ENCODE results near the gene BCAS1. TPM values are rescaled to one million over a fixed set of nuclear protein-coding genes. Genes with fewer than 3 reads are reported as not detected.

Gene BCAS1
- total RNA-seq, 1 experiment from 2014 or later = 0.17 TPM

DNA sequence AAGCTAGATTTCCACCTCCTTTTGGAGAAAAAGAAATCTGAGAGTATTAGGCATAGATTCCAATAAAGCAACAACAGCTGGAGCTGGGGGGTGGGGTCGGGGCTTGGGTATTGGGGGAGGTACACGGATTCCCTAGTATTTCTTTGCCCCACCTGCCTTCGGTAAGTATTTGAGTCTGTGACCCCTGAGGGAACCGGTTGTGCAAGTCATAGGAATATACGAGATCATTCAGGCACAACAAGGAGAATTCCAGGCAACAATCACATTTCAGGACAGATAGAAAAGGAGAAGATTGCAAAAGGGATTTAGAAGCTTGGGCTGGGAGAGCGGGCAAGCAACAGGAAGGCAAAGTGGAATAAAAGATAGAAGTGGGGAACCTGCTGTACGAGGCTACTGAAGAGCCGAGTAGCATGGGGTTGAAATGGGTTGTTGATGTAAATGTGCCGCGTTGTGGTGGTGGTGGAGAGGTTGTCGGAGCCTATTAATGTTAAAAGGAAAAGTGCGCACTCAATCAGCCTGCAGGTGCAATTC is 148.9 kb downstream of the BCAS1 start:
- Histone ChIP-seq H3K4me1 (ENCODE audit: control insufficient read depth in 1 of 2, insufficient read depth in 2 of 2, low read length in 2 of 2) (peaks cover 0 to 14% of the 10 kb centered on the region in 2 experiments; a peak in 1 of 4 replicates), H3K79me2 (ENCODE audit: insufficient read depth, low read length) (no peaks in the 10 kb centered on the region), H4K20me1 (ENCODE audit: insufficient read depth) (no peaks in the 10 kb centered on the region), H3K9me2 (ENCODE audit: insufficient read depth) (no peaks in the 10 kb centered on the region), H3K4me2 (ENCODE audit: low read length) (no peak overlapping the region), H3K36me3 (ENCODE audit: control insufficient read depth in 1 of 2, insufficient read depth in 2 of 2, low read length in 2 of 2) (no peaks in the 10 kb centered on the region), H3K27ac (ENCODE audit: low read depth, low read length) (no peak overlapping the region), H3K4me3 (replicated peaks in 1 of 2; ENCODE audit: low read depth in 1 of 2, low read length in 2 of 2) (no peak overlapping the region), H3K27me3 (ENCODE audit: insufficient read depth, low read length) (no peaks in the 10 kb centered on the region), H3K9ac (ENCODE audit: low read length) (no peak overlapping the region), H2AFZ (ENCODE audit: low read depth, low read length, poor library complexity, severe bottlenecking) (no peak overlapping the region), H3K9me3 (ENCODE audit: control insufficient read depth in 1 of 2, insufficient read depth in 1 of 2, low read depth in 1 of 2, low read length in 2 of 2) (no peaks in the 10 kb centered on the region)
- intact Hi-C loops (cut with micrococcal nuclease) = no loop called here
- ChIA-PET RAD21 (ENCODE audit: low non-redundant PET in 1 of 2, low total read pairs in 2 of 2, uncharacterized antibody in 2 of 2, unreplicated experiment in 2 of 2) (no interaction called here), POLR2A (no interaction called here), CTCF (no interaction called here)
- ATAC-seq = no peak
- BruUV-seq (replicated peaks) = no TSS peak
- TF ChIP-seq EZH2 (IDR thresholded peaks at IDR 0.05) = no peak
- DNase-seq (ENCODE audit: low read depth, low spot score) = no peak

DNA sequence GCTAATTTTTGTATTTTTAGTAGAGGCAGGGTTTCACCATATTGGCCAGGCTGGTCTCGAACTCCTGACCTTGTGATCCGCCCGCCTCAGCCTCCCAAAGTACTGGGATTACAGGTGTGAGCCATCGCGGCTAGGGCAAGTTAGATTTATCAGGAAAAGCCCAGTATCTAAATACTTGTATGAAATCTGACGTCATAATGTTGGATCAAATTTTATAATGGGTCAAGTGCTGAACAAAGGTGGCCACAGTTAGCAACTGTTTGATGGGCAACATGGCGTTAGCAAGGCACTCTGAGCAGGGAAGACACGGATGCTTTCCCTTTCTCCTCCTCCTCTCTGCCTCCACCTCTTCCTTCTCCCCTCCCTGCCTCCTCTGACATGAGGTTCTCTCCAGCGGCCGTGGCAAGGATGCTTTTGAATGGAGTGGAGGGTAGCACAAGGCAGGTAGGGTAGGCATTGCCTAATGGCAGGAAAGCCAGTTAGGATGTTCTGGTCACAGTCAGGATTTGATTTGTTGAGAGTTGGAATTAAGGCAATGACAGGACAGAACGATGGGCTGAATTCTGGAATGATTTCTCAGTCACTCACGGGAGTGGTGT is 149.6 kb downstream of the BCAS1 start:
- CTCF ChIA-PET = no interaction called here
- intact Hi-C loops (cut with micrococcal nuclease) = no loop called here

More for the DNA sequence above, 149.6 kb downstream of the BCAS1 start:
- Histone ChIP-seq H3K79me2 (ENCODE audit: insufficient read depth, low read length) (no peaks in the 10 kb centered on the region), H3K9me2 (ENCODE audit: insufficient read depth) (no peaks in the 10 kb centered on the region), H3K4me3 (replicated peaks in 1 of 2; ENCODE audit: low read depth in 1 of 2, low read length in 2 of 2) (no peak overlapping the region), H2AFZ (ENCODE audit: low read depth, low read length, poor library complexity, severe bottlenecking) (no peak overlapping the region), H3K9me3 (ENCODE audit: control insufficient read depth in 1 of 2, insufficient read depth in 1 of 2, low read depth in 1 of 2, low read length in 2 of 2) (no peaks in the 10 kb centered on the region), H3K27me3 (ENCODE audit: insufficient read depth, low read length) (no peaks in the 10 kb centered on the region), H4K20me1 (ENCODE audit: insufficient read depth) (no peaks in the 10 kb centered on the region), H3K36me3 (ENCODE audit: control insufficient read depth in 1 of 2, insufficient read depth in 2 of 2, low read length in 2 of 2) (no peaks in the 10 kb centered on the region), H3K9ac (ENCODE audit: low read length) (no peak overlapping the region), H3K4me2 (ENCODE audit: low read length) (no peak overlapping the region), H3K4me1 (ENCODE audit: control insufficient read depth in 1 of 2, insufficient read depth in 2 of 2, low read length in 2 of 2) (peaks cover 3 to 13% of the 10 kb centered on the region in 2 experiments; a peak in 3 of 4 replicates), H3K27ac (ENCODE audit: low read depth, low read length) (no peak overlapping the region)
- DNase-seq (ENCODE audit: low read depth, low spot score) = no peak
- no peak for ATAC-seq
- no TSS peak for BruUV-seq (replicated peaks)
- RAD21 ChIA-PET (ENCODE audit: low non-redundant PET in 1 of 2, low total read pairs in 2 of 2, uncharacterized antibody in 2 of 2, unreplicated experiment in 2 of 2) = no interaction called here
- POLR2A ChIA-PET = no interaction called here
- TF ChIP-seq, protein P1, sequence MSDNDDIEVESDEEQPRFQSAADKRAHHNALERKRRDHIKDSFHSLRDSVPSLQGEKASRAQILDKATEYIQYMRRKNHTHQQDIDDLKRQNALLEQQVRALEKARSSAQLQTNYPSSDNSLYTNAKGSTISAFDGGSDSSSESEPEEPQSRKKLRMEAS (IDR thresholded peaks at IDR 0.05) = no peak
- TF ChIP-seq, protein P2, sequence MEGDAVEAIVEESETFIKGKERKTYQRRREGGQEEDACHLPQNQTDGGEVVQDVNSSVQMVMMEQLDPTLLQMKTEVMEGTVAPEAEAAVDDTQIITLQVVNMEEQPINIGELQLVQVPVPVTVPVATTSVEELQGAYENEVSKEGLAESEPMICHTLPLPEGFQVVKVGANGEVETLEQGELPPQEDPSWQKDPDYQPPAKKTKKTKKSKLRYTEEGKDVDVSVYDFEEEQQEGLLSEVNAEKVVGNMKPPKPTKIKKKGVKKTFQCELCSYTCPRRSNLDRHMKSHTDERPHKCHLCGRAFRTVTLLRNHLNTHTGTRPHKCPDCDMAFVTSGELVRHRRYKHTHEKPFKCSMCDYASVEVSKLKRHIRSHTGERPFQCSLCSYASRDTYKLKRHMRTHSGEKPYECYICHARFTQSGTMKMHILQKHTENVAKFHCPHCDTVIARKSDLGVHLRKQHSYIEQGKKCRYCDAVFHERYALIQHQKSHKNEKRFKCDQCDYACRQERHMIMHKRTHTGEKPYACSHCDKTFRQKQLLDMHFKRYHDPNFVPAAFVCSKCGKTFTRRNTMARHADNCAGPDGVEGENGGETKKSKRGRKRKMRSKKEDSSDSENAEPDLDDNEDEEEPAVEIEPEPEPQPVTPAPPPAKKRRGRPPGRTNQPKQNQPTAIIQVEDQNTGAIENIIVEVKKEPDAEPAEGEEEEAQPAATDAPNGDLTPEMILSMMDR (IDR thresholded peaks at IDR 0.05 in 2 of 3, conservative IDR thresholded peaks at IDR 0.05 in 1 of 3; ENCODE audit: borderline replicate concordance in 1 of 3, insufficient read depth in 1 of 3, low read depth in 2 of 3, low read length in 2 of 3) = no peak
- TF ChIP-seq JUND (IDR thresholded peaks at IDR 0.05) = no peak
